DMS 273 treated with DMSO at 0.1 percent for 48 hours (cell line): ENCODE measurements around the gene CD48.

Source experiments
- DNase-seq: peaks from one replicate; lab custom pipeline; 2025; lab: John Stamatoyannopoulos, UW

Gene CD48

GRCh38 chr1:160675641-160676410, 35.8 kb downstream of the CD48 start:
- no peak for DNase-seq

GRCh38 chr1:160674415-160674814, 37.2 kb downstream of the CD48 start:
- no peak for DNase-seq

GRCh38 chr1:160672789-160673695, 38.6 kb downstream of the CD48 start:
- no peak for DNase-seq

- no peak for DNase-seq
Measured at GRCh38 chr1:160671603-160672517, 39.8 kb downstream of the CD48 start.

- DNase-seq: no peak
Measured at GRCh38 chr1:160670701-160671100, 40.9 kb downstream of the CD48 start.

GRCh38 chr1:160669802-160670201, 41.8 kb downstream of the CD48 start:
- no peak for DNase-seq

GRCh38 chr1:160669276-160669675, 42.3 kb downstream of the CD48 start:
- no peak for DNase-seq

GRCh38 chr1:160667896-160668295, 43.7 kb downstream of the CD48 start:
- DNase-seq: no peak

- no peak for DNase-seq
Measured at GRCh38 chr1:160666079-160666442, 45.6 kb downstream of the CD48 start.

GRCh38 chr1:160665330-160666078, 46.1 kb downstream of the CD48 start:
- no peak for DNase-seq

GRCh38 chr1:160664573-160665051, 47.0 kb downstream of the CD48 start:
- no peak for DNase-seq

- DNase-seq: no peak
Measured at GRCh38 chr1:160662910-160663309, 48.7 kb downstream of the CD48 start.

GRCh38 chr1:160659566-160659965, 52.1 kb downstream of the CD48 start:
- no peak for DNase-seq

GRCh38 chr1:160658814-160659193, 52.8 kb downstream of the CD48 start:
- no peak for DNase-seq

GRCh38 chr1:160658162-160658813, 53.3 kb downstream of the CD48 start:
- DNase-seq: no peak

- no peak for DNase-seq
Measured at GRCh38 chr1:160657250-160657781, 54.3 kb downstream of the CD48 start.

GRCh38 chr1:160656737-160657136, 54.9 kb downstream of the CD48 start:
- no peak for DNase-seq

- DNase-seq: no peak
Measured at GRCh38 chr1:160653620-160654016, 58.0 kb downstream of the CD48 start.

GRCh38 chr1:160652924-160653619, 58.5 kb downstream of the CD48 start:
- DNase-seq: no peak
